Uterus (tissue), 2 donors: ENCODE results near the gene PIGK.

Experiments
- POLR2A ChIP-seq, 2 donors: fragments of 450-650 bp; IDR thresholded peaks; one replicate each; pipeline ENCODE4 v1.6.1; 2016; ENCODE audit warnings: antibody characterized with exemption in 2 of 2, mild to moderate bottlenecking in 1 of 2, moderate library complexity in 1 of 2
- TF ChIP-seq, protein P1 (sequence below), 4 experiments: fragments of 200-600 bp in 2 of 4; fragments of 450-650 bp in 2 of 4; sonication (generic) in 2 of 4; IDR thresholded peaks; one replicate each; pipeline ENCODE4 v1.5.1; 2016 to 2019; ENCODE audit warnings: antibody characterized with exemption in 4 of 4, mild to moderate bottlenecking in 2 of 4, moderate library complexity in 1 of 4

DNA sequence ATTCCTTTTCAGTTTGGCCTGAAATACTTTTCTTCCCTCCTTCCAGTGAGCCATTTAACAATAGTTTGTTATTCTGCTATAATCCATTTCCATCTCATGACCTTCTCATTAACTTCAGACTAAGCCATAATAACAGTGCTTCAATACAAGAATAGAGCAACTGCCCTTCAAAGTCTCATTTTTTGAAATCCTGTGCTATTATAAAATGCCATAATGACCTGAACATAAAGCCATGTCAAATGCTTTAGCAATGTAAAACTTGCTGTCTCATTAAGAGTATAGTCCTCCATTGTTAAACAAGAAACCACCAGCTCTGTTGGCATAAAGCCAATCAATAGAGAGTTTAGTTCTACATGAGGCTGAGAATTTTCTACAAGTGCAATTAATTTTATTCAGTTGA is 9.6 kb upstream of the PIGK start:
- TF ChIP-seq, protein P1, sequence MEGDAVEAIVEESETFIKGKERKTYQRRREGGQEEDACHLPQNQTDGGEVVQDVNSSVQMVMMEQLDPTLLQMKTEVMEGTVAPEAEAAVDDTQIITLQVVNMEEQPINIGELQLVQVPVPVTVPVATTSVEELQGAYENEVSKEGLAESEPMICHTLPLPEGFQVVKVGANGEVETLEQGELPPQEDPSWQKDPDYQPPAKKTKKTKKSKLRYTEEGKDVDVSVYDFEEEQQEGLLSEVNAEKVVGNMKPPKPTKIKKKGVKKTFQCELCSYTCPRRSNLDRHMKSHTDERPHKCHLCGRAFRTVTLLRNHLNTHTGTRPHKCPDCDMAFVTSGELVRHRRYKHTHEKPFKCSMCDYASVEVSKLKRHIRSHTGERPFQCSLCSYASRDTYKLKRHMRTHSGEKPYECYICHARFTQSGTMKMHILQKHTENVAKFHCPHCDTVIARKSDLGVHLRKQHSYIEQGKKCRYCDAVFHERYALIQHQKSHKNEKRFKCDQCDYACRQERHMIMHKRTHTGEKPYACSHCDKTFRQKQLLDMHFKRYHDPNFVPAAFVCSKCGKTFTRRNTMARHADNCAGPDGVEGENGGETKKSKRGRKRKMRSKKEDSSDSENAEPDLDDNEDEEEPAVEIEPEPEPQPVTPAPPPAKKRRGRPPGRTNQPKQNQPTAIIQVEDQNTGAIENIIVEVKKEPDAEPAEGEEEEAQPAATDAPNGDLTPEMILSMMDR (IDR thresholded peaks at IDR 0.05), result no peak
- no peak for TF ChIP-seq POLR2A (IDR thresholded peaks at IDR 0.05)
